Left renal pelvis (tissue), 4 donors: ENCODE measurements around the gene TMEM94. TPM values are rescaled to one million over a fixed set of nuclear protein-coding genes. Genes with fewer than 3 reads are reported as not detected.
"Not testable (repeated sequence)": the region's sequence is repeated elsewhere in the genome, so short reads cannot be mapped to it uniquely, and the experiment has no call there.

Experiments used
- DNase-seq, 4 donors: peaks; one replicate each; pipeline ENCODE4 v3.0.0-alpha.2; 2013; ENCODE audit warnings: low read depth in 4 of 4, low spot score in 3 of 4
- polyA plus RNA-seq, 4 donors: library from polyadenylated mRNA; unstranded; fragments of 120-200 nt; gene quantifications; one replicate each; pipeline ENCODE4 v1.2.1, GENCODE V29; 2013; ENCODE audit not compliant: insufficient read length in 4 of 4

The TMEM94 gene
- polyA plus RNA-seq, 4 donors = 65.4 to 105 (median 88.2) TPM

GRCh38 chr17:75475144-75475835 lies 18.9 kb downstream of the TMEM94 start:
- no peak for DNase-seq

- no peak for DNase-seq
These were observed 19.4 kb downstream of the TMEM94 start for GRCh38 chr17:75475851-75476250.

GRCh38 chr17:75476271-75476671 lies 19.8 kb downstream of the TMEM94 start:
- DNase-seq = no peak

GRCh38 chr17:75476752-75477489 lies 20.5 kb downstream of the TMEM94 start:
- no peak for DNase-seq

GRCh38 chr17:75477490-75477862 lies 21.0 kb downstream of the TMEM94 start:
- DNase-seq = not testable (repeated sequence)

- no peak for DNase-seq
These were observed 22.1 kb downstream of the TMEM94 start for GRCh38 chr17:75478508-75478907.

- no peak for DNase-seq
These were observed 23.8 kb downstream of the TMEM94 start for GRCh38 chr17:75480281-75480680.

- no peak for DNase-seq
These were observed 25.0 kb downstream of the TMEM94 start for GRCh38 chr17:75481194-75482068.

- DNase-seq = no peak
These were observed 25.9 kb downstream of the TMEM94 start for GRCh38 chr17:75482098-75482942.

- DNase-seq = no peak
These were observed 29.3 kb downstream of the TMEM94 start for GRCh38 chr17:75485688-75486087.

GRCh38 chr17:75486151-75486550 lies 29.7 kb downstream of the TMEM94 start:
- no peak for DNase-seq

- DNase-seq = no peak
These were observed 30.5 kb downstream of the TMEM94 start for GRCh38 chr17:75486951-75487350.

GRCh38 chr17:75487351-75488070 lies 31.1 kb downstream of the TMEM94 start:
- no peak for DNase-seq

- DNase-seq = no peak
These were observed 32.5 kb downstream of the TMEM94 start for GRCh38 chr17:75488693-75489510.

GRCh38 chr17:75489511-75489955 lies 33.1 kb downstream of the TMEM94 start:
- DNase-seq = no peak

- DNase-seq = no peak
These were observed 33.8 kb downstream of the TMEM94 start for GRCh38 chr17:75490173-75490743.

- no peak for DNase-seq
These were observed 34.7 kb downstream of the TMEM94 start for GRCh38 chr17:75490953-75491649.

GRCh38 chr17:75491680-75492079 lies 35.2 kb downstream of the TMEM94 start:
- no peak for DNase-seq
